CD4-positive, alpha-beta T cell treated with Interleukin-10 for 1 hour (primary cell): ENCODE results near the gene TBC1D4.
"Not testable (repeated sequence)": the region's sequence is repeated elsewhere in the genome, so short reads cannot be mapped to it uniquely, and the experiment has no call there.

Source experiments
- DNase-seq: peaks from one replicate; pipeline ENCODE4 v3.0.0-alpha.2; 2020

The TBC1D4 gene

DNA sequence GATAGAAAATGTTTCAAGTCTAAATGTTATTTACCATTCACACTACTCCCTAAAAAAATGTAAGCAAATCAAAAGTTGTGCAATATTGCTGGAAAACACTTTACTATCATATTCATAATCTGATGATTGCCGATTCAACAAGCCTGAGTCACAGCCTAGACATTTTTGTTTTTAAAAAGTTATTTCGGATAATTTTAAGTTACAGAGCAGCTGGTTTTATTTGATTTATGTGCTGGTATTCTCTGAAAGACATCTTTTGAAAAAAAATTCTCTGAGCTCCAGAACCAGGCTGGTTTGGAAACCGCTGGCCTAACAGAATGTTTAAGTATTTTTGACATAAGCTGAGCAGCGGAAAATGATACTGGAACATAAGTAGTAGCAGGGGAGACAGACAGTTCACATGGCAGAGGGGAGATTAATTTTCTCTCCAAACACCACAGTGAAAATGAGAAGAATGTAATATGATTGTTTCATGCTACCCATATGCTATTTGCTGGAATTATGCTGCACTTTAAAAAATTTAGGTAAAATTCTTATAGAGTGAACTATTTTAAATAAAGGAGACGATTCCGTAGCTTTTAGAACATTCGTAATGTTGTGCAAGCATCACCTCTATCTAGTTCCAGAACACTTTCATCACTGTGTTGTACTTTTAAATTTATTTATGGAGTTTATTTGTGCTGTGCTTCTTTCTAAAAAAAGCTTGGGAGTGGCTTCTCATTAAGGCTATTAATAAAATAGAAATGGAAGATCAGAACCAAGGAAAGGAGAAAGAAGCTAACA lies 36.1 kb downstream of the TBC1D4 start:
- DNase-seq = no peak

DNA sequence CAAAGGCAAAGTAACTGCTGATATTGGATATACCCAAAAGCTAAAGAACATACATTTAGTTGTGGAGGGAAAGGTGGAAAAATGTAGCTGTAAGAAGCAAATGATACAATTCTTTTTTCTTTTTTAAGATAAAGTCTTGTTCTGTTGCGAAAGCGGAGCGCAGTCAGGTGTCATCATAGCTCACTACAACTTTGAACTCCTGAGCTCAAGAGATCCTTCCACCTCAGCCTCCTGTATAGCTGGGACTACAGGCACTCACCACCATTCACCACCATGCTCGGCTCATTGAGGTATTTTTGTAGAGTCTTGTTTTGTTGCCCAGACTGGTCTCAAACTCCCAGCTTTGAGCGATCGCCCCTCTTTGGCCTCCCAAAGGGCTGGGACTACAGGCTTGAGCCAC lies 38.0 kb downstream of the TBC1D4 start:
- no peak for DNase-seq

DNA sequence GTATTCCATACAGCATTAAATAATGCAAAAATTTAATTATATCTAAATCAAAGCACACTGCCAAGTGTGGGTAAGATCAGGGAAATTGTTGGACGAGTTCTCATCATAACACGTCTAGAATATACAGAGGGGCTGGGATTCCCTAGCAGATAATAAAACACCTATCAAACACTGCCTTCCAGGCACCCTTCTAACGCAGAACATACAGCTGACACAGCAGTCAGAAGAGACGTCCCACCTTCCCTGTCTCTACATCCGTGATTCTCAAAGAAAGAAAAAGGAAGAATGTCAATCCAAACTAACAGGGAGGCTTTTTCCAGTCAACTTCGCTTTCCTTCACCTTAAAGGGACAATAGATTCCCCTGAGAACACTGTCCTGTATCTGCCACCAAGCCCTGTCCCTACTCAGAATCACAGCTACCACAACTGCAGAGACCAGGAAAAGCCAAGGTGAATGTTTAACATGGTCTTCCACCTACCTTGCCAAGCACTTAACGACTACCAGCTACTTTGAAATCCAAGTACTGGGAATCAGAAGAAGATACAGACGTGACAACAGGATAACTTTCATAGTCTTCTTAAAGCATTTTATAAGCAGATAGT lies 38.5 kb downstream of the TBC1D4 start:
- no peak for DNase-seq

DNA sequence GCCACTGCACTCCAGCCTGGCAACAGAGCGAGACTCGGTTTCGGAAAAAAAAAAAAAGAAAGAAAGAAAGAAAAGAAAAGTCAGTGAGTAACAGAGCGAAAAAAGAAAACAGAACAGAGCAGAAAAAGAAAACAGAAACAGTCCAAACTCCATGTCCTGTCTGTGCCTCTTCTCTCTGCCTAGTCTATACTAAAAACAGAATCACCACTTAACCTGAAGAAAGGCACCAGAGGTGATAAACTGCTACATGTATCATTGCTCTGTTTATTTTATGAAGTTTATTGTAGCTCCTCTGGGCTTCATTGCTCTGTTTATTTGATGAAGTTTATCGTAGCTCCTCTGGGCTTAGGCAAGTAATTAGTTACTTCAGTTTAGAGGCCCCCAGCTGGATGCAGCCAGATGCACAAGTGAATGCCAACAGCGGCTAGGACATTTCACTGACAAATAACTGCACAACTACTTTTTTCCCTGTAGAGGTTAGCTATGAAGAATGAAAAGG lies 39.2 kb downstream of the TBC1D4 start:
- DNase-seq = no peak

DNA sequence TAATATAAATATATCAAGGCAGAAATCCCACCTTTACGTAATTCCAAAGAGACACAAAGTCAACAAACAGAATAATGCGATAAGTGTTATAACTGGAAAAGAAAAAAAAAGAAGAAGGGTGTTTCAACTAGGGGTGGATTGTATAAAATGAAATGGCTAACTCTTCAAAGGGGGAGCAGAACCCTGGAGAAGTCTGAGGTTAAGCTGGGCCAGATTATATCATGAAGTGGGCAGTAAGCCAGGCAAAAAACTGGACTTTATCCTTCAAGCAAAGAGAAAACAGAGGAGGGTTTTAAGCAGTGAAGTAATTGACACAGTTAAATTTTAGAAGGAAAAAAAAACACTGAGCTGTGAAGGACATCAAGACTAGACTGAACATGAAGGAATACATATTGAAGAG lies 41.9 kb downstream of the TBC1D4 start:
- DNase-seq = no peak

DNA sequence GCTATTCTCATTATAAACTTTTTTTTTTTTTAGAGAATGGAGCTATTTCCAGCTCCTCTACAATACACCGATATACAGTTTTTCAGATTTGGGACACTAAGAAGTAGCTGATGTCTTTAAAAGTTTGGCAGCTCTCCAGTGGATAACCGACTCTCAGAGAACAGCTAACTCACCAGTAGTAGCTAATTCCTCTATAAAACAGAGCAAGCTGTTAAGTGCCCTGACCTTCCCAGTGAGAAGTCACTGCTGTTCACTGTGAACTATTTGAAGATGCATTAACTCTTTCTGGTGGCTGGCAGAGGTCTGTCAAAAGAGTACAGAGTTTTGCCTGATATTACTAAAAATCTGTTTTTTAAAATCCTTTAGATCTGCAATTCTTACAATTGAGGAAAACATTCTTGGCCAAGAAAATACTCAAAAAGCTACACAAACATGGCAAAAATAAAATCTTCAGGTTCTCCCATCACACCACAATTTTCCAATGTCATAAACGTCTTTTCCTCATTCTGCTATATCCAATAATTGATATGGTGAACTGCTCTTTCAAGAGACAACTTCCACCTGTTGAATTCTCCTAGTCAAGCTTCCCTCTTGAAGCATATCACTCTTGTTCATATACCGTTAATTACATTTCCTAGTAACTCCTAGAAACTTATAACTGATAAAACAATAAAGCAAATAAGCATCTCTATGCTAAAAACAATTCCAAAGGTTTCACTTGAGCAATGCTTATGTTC lies 44.2 kb downstream of the TBC1D4 start:
- DNase-seq = no peak

DNA sequence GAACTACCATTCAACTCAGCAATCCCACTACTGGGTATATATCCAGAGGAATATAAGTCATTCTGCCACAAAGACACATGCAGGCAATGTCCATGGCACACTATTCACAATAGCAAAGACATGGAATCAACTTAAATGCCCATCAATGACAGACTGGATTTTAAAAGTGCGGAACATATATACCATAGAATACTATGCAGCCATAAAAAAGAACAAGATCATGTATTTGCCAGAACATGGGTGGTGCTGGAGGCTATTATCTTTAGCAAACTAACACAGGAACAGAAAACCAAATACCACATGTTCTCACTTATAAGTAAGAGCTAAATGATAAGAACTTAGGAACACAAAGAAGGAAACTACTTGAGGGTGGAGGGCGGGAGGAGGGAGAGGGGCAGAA lies 47.8 kb downstream of the TBC1D4 start:
- not testable (repeated sequence) for DNase-seq

DNA sequence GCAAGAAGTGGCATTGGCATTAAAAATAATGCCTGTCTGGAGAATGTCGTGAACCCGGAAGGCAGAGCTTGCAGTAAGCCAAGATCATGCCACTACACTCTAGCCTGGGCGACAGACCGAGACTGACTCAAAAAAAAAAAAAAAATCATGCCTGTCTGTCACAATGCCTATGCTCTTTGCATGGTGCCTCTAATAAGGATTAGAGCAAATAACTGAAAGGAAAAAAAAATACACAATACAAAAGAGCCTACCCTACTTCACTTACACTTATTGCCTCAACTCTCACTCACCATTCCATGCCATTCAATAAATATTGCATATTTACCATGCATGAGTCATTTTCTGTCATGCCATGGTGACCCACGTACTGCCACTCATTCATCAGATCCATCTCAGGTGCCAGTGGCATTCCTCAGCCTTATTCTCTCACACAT lies 49.1 kb downstream of the TBC1D4 start:
- DNase-seq = no peak

DNA sequence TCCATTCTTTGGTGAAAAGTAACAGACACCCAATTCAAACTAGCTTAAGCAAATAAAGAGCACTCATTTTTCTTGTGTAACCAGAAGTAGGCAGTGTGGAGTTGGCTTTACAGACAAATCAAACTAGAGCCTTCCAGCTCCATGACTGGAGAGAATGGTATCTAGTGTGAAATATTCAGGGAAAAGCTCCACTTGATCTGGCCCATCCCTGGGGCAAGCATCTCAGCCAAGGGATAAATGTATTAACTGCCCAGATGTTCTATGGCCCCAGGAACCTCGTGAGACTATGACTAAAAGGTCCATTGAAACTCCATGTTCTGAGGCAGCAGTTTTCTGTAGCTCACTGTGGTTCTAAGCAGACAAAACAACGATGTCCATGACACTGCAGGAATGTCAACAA lies 49.9 kb downstream of the TBC1D4 start:
- no peak for DNase-seq

DNA sequence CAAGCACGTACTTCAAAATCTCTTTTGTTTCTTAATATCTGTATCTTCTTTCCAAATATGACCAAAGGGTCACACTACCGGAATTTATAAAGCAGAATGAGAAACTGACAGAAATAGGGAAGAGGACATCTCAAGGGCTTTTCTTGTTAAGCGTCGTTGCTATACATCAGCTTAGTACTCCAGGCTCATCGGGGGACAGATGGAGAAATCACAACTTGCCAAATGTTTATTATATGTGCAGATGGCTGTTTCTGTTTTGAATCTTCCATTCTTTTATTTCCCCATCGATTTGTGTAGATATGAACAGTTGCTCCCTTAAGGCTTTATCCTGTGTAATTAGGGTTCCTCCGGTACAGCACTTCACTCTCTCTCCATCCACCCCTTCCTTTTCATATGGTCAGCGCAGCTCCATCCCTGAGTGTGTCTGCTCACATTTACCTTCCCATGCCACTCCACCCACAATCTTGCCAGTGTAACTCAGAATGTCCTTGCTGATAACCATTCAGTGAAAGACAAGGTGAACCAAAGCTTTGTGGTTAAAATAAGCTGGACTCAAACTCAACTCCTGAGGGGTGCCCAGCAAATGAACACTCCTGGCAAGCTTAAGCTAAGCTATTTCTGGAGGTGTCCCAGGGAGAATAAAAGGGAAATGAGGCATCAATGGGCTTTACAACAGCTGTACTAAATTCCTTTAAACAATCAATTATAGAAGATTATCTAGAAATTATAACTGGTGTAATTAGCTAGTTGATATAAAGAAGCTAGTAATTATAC lies 51.3 kb downstream of the TBC1D4 start:
- no peak for DNase-seq

DNA sequence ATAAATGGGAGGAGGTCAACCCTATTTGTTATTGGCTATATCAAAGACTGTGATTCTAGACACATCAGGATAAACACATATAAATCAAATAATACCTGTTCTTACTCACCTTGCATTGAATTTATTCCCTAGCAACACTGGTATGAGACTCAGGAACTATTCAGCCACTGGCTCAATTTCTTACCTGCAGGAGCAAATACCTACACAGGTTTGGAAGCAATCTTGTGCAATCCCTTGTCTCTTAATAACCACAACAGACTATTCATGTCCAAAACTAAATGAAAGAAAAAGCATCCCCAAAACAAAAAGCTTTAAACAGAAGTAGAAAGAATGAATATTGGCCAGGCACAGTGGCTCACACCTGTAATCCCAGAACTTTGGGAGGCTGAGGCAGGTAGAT lies 55.5 kb downstream of the TBC1D4 start:
- DNase-seq = no peak

DNA sequence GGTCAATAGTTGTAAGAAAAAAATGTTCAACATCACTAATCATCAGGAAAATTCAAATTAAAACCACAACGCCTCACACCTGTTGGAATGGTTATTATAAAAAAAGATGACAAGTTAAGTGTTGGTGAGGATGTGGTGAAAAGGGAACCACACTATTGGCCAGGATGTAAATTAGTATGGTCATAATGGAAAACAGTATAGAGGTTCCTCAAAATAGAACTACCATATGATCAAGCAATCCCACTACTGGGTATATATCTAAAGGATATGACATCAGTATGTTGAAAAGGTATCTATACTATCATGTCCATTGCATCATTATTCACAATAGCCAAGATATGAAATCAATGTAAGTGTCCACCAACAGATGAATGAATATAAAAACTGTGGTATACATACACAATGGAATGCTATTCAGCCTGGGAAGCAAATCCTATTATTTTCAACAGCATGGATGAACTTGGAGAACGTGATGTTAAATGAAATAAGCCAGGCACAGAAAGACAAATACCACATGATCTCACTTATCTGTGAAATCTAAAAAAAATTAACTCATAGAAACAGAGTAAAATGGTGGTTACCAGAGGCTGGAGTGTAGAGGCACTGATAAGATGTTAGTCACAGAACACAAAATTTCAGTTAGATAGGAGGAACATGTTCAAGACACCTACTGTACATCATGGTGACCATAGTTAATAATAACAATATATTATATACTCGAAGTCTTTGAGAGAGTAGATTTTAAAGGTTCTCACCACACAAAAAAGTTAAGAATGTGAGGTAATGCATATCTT lies 56.6 kb downstream of the TBC1D4 start:
- no peak for DNase-seq

DNA sequence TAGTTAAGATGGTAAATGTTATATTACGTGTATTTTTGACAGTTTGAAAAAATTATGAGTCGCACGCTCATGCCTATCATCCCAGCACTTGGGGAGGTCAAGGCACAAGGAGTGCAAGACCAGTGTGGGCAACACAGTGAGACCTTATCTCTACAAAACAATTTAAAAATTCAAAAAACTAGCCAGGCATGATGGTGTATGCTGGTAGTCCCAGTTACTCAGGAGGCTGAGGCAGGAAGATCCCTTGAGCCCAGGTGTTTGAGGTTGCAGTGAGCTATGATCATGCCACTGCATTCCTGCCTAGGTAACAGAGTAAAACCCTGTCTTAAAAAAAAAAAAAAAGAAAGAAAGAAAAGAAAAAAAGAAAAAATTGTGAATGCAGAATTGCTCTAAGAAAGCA lies 58.0 kb downstream of the TBC1D4 start:
- DNase-seq = no peak

DNA sequence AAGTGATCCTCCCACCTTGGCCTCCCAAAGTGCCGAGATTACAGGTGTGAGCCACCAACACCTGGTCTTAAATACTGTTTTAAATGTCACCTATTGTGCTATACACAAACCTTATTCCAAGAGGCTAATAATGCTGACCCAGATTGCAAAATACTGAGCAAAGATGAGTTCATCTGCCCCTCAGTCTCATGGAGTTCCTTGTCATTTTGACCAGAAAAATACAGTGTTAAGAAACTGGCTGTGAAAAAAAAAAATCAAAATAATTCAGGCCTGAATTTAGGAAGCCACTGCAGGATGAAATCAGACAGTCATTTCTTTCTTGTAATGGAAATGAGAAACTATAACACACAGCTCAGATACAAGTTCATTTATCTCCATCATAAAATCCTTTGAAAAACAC lies 59.9 kb downstream of the TBC1D4 start:
- DNase-seq = no peak

DNA sequence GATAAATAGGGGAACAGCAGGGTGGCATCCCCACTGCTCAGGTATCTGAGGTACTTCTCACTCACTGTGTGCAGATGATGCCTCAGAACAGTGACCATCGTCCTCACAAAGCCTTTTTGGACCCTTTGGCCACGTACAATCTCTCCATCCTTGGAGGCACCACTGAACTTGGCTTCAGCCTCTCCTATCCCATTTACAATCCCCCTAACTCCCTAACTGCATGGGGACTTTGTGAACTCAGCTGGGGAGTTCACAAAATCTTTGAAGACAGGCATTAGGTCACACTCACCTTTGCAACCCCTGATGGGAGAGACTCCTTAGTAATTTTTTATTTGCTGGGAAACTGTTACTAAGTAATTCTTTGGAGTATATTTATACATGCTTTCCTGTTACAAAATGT lies 60.8 kb downstream of the TBC1D4 start:
- no peak for DNase-seq

DNA sequence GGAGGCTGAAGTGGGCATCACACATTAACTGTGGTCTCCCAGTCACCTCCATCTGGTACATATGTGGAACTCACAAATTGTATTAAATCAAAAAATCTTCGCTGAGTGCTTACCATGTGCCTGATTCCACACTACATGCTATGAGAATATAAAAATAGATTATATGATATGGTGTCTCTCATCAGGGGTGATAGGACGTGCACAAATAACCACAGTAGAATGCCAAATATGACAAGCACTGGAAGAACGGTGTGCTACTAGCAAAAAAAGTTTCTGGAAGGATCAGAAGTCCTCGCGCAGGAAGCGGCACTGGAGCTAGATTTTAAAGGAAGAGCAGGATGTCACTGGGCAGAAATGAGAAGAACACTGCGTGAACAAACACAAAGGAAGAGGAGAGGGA lies 62.3 kb downstream of the TBC1D4 start:
- no peak for DNase-seq

DNA sequence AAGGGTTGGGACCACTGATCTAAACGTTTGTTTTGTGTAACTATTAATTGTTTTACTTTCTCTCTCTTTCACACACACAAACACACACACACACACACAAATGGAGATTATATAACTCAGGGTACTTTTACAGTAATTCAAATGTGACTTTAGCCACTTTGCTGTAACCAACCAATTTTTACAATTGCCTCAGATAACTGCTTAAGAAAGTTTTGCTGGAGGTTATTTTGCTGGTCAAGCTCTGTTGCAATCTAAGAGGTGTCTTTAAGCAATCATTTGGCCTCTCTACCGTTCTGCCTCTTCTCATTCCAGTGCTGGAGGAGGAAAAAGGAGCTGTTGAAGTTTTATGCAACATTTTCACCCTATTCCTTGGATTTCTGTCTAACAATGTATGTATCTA lies 63.0 kb downstream of the TBC1D4 start:
- no peak for DNase-seq

DNA sequence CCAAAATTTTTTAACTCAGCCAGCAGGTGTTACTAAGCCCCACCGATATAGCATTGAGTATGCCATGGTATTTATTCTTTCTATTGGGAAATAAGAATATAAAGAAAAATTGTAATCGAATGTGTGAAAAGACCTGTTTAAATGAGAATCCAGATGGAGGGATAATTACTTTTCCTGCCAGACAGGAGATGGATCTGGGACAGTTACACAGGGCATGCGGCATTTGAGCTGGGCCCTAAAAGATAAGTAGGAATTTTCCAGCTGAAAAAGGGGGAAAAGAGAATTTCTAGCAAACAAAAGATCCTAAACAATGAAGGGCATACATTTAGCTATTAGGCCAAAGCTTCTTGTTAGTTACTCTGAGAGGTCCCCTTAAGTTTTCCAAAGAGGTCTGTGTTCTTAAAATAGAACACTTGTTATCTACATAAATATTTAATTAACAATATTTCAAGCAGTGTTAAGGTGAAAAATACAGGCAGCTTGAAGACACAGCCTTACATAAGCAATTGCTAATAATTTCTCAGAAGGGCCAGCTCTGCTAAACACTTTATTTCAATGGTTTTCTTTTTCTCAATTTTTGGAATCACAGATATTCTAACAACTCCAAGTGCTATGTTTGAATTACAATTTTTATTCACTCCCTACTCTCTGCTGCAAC lies 63.7 kb downstream of the TBC1D4 start:
- DNase-seq = no peak

DNA sequence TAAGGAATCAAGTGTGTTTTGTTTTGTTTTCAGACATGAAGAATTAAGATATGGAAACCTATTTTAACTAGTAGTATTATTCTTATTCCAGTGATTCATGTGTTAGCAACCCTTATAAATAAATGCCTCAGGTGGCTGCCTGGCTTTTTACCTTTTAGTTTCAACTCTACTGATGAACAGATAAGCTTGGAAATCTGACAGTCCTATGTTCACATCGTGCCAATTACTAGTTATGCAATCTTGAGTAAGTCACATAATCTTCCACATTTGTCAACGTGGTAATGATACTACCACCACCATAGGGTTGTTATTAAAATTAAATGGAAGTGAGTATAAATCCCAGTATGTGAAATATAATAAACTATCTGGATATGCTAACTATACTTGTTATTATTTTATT lies 64.3 kb downstream of the TBC1D4 start:
- DNase-seq = no peak

DNA sequence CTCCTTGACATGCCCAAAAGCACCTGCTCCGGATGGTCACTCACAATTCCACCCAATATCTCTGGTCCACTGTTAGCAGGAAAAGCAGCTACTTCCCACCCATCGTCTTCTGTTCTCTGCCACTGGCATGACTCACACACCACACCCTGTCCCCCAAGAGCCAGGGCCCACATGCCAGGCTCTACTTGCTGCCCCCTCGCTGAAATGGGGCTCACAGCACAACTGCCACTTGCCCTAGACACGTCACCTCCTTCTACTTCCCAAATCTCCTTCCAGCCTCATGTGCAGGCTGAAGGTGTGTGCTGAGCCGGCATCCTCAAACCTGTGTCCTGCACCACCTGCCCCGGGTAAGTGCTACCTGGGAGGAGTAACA lies 65.0 kb downstream of the TBC1D4 start:
- no peak for DNase-seq

DNA sequence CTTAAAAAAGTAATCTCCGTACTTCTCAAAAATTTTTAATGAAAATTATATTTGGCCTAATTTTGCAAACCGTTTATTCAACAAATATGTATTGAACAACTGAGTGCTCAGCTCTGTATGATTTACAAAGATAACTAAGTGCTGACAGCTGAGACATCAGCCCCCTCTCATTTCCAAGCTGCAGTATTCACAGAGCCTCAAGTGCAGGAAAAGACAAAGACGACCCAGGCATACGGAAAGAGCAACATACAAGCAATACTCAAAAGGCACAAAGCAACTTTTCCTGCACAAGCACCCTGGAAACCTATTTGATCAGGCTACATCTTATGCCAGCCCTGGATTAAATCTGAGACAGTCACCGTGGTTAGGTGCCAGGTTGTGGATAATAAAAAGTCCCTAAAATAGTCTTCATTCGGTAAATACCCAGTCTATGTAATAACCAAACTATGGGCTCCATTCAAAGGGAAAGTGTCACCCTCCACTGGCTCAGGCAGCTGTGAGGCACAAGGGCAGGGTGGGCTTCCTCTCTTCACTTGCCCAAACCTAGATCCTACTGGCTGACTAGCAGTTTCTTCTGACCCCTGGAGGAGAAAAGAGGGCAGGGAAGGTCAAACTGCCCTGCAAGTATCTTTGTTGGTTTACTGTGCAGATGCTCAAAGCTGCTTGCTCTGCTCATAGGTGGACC lies 65.5 kb downstream of the TBC1D4 start:
- DNase-seq = no peak
